Inflammatory macrophage treated with lipopolysaccharide for 4 hours (primary cell): Measurements from ENCODE around the gene ARMH1.
"Not testable (repeated sequence)": the region's sequence is repeated elsewhere in the genome, so short reads cannot be mapped to it uniquely, and the experiment has no call there.

Experiments
- DNase-seq: peaks from one replicate; pipeline ENCODE4 v3.0.0-alpha.2; 2020

ARMH1 gene

GRCh38 chr1:44695671-44696070, 21.2 kb downstream of the ARMH1 start:
- no peak for DNase-seq

GRCh38 chr1:44696101-44696500, 21.6 kb downstream of the ARMH1 start:
- no peak for DNase-seq

- peak; percentile 57 for DNase-seq
Observed at GRCh38 chr1:44696789-44697345, 22.4 kb downstream of the ARMH1 start.

- peak; percentile 75 for DNase-seq
Observed at GRCh38 chr1:44698138-44698537, 23.6 kb downstream of the ARMH1 start.

- not testable (repeated sequence) for DNase-seq
Observed at GRCh38 chr1:44699375-44699774, 24.9 kb downstream of the ARMH1 start.

- no peak for DNase-seq
Observed at GRCh38 chr1:44700573-44700972, 26.1 kb downstream of the ARMH1 start.

- DNase-seq, result no peak
Observed at GRCh38 chr1:44701141-44701573, 26.6 kb downstream of the ARMH1 start.

GRCh38 chr1:44705470-44705869, 31.0 kb downstream of the ARMH1 start:
- DNase-seq, result no peak

- DNase-seq, result no peak
Observed at GRCh38 chr1:44705938-44706337, 31.4 kb downstream of the ARMH1 start.

- no peak for DNase-seq
Observed at GRCh38 chr1:44707112-44707881, 32.8 kb downstream of the ARMH1 start.

GRCh38 chr1:44707959-44708831, 33.7 kb downstream of the ARMH1 start:
- DNase-seq, result peak; percentile 78

- no peak for DNase-seq
Observed at GRCh38 chr1:44713321-44713781, 38.8 kb downstream of the ARMH1 start.

GRCh38 chr1:44714532-44714931, 40.0 kb downstream of the ARMH1 start:
- DNase-seq, result no peak

- peak; percentile 75 for DNase-seq
Observed at GRCh38 chr1:44714944-44715571, 40.5 kb downstream of the ARMH1 start.

- DNase-seq, result no peak
Observed at GRCh38 chr1:44717156-44717555, 42.6 kb downstream of the ARMH1 start.

- no peak for DNase-seq
Observed at GRCh38 chr1:44717653-44718052, 43.1 kb downstream of the ARMH1 start.

- DNase-seq, result no peak
Observed at GRCh38 chr1:44718091-44718490, 43.6 kb downstream of the ARMH1 start.

- DNase-seq, result no peak
Observed at GRCh38 chr1:44719318-44719717, 44.8 kb downstream of the ARMH1 start.

GRCh38 chr1:44720281-44720680, 45.8 kb downstream of the ARMH1 start:
- peak; percentile 45 for DNase-seq

- DNase-seq, result peak; percentile 98
Observed at GRCh38 chr1:44721485-44722361, 47.2 kb downstream of the ARMH1 start.

- no peak for DNase-seq
Observed at GRCh38 chr1:44723064-44723463, 48.5 kb downstream of the ARMH1 start.
